ENCODE data around the gene ABCB8.

DNA sequence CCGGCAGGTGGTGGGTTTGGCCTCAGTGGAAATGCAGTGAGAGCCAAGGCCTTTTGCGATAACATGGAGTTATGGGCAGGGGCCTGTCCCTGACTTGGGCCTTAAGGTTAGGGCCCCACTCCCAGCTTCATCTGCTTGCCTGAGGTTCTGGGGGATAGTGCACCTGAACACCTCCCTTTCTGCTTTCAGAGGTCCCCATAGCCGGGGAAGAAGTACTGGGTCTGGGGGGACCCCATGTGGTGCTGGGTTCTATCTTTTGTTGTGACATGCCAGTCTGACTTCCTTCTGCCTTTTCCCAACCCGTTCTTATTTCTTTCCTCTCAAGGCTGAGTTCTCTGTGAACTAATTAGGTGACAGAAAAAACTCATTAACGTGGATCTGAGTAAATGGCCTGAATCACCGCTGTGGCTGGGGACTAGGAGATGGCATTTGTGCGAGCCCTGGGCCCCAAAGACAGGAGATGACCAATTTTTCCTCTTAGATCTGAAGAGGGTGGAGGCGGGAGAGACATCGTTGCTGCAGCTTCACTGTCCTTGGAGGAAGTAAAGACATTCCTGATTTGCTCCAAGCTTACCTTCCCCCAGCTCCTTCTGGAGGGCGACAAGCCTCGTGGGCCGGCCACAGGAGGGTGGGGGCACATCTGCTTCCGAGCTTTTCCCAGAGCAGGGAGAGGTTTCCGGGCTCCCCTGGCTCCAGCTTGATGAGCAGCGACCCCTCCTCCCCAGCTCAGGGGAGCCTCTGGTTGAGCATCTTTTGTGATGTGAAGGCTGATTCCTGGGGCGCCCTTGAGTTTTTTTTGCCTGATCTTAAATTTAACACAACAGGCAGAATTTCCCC is 60.0 kb downstream of the ABCB8 start:
- TF ChIP-seq, protein P1, sequence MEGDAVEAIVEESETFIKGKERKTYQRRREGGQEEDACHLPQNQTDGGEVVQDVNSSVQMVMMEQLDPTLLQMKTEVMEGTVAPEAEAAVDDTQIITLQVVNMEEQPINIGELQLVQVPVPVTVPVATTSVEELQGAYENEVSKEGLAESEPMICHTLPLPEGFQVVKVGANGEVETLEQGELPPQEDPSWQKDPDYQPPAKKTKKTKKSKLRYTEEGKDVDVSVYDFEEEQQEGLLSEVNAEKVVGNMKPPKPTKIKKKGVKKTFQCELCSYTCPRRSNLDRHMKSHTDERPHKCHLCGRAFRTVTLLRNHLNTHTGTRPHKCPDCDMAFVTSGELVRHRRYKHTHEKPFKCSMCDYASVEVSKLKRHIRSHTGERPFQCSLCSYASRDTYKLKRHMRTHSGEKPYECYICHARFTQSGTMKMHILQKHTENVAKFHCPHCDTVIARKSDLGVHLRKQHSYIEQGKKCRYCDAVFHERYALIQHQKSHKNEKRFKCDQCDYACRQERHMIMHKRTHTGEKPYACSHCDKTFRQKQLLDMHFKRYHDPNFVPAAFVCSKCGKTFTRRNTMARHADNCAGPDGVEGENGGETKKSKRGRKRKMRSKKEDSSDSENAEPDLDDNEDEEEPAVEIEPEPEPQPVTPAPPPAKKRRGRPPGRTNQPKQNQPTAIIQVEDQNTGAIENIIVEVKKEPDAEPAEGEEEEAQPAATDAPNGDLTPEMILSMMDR (IDR thresholded peaks at IDR 0.05): no peak
- no peak for TF ChIP-seq POLR2A (IDR thresholded peaks at IDR 0.05)

Data from heart left ventricle (tissue), 13 donors.